Esophagus squamous epithelium (tissue), 4 donors: ENCODE data around the gene JAK3.

Experiments
- POLR2A ChIP-seq, 4 donors: fragments of 450-650 bp; IDR thresholded peaks; one replicate each; pipeline ENCODE4 v1.6.1; 2017; ENCODE audit warnings: antibody characterized with exemption in 4 of 4, mild to moderate bottlenecking in 4 of 4, moderate library complexity in 3 of 4
- TF ChIP-seq, protein P1 (sequence below), 6 experiments: fragments of 450-650 bp in 4 of 6; fragments of 200-600 bp in 2 of 6; sonication (generic) in 2 of 6; IDR thresholded peaks; one replicate each; pipeline ENCODE4 v1.5.1; 2016 to 2019; ENCODE audit warnings: antibody characterized with exemption in 6 of 6, mild to moderate bottlenecking in 4 of 6, moderate library complexity in 4 of 6

DNA sequence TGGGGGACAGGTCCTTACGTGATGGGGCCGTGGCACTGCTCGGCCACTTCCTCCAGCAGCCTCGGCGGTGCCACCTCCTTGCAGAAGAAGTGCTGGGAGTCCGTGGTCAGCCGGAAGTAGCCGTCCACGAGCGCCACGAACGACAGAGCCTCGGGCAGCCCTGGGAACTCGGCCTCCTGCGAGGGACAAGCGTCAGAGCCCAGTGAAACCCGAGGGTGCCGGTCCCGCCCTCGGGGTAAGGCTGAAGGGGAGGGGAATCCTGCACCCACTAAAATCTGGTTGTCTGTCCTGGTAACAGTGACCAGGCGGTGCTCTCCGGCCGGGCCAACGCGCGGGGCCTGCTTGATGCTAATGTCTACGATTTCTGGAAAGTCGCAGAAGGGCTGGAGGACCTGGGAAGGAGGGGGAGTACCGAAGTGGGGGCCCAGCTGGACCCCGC lies 6.4 kb downstream of the JAK3 start:
- TF ChIP-seq, protein P1, sequence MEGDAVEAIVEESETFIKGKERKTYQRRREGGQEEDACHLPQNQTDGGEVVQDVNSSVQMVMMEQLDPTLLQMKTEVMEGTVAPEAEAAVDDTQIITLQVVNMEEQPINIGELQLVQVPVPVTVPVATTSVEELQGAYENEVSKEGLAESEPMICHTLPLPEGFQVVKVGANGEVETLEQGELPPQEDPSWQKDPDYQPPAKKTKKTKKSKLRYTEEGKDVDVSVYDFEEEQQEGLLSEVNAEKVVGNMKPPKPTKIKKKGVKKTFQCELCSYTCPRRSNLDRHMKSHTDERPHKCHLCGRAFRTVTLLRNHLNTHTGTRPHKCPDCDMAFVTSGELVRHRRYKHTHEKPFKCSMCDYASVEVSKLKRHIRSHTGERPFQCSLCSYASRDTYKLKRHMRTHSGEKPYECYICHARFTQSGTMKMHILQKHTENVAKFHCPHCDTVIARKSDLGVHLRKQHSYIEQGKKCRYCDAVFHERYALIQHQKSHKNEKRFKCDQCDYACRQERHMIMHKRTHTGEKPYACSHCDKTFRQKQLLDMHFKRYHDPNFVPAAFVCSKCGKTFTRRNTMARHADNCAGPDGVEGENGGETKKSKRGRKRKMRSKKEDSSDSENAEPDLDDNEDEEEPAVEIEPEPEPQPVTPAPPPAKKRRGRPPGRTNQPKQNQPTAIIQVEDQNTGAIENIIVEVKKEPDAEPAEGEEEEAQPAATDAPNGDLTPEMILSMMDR (IDR thresholded peaks at IDR 0.05): no peak
- no peak for TF ChIP-seq POLR2A (IDR thresholded peaks at IDR 0.05)
